SIG-M5 treated with dmso at 0.1 percent for 504 hours (cell line): ENCODE measurements around the gene GRAMD1A.
"Not testable (repeated sequence)": the region's sequence is repeated elsewhere in the genome, so short reads cannot be mapped to it uniquely, and the experiment has no call there.

Experiments
- DNase-seq: peaks from one replicate; lab custom pipeline; 2025; ENCODE audit not compliant: unreplicated experiment; lab: John Stamatoyannopoulos, UW

The GRAMD1A gene

GRCh38 chr19:35051268-35051667 lies 51.1 kb downstream of the GRAMD1A start:
- not testable (repeated sequence) for DNase-seq

DNA sequence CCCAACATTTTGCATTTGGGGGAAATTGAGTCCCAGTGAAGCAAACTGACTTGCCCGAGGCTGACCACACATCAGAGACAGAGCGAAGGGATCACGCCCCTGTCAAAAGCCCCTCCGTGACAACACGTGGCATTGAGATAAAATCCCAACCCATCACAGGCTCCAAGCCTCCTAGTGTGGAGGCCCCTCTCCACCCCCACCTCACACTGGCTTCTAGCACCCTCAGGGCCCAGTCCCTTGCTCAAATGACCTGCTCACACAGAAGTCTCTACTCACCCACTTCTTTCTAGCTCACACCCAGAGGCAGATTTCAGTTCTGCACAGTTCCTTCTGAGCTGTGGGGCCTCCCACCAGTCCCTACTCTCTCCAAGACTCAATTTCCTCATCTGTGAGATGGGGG lies 51.7 kb downstream of the GRAMD1A start:
- no peak for DNase-seq

DNA sequence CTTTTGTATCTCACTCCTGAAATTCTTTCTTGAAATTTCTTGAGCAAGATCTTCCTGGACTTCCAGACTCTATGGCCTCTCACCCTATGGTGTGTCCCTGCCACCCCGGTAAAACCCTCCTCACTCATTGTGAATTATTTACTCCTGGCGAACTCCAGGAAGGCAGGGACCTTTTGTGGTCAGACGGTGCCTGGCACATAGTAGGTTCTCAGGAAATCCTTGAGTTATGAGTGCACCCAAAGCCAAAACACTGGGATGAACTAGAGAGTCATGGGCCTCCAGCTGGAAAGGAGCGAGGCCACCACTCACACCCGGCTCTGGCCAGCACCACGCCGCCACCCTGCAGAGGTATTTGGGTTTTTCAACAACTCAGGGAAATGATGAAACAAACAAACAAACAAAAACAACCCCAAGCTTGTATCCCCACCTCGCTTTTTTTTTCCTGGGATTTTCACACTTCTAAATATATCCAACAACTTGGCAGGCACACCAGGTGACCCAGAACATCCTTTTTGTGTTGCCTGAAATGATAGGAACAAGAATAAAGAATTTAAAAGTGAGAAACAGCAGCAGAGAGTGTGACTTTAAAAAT lies 52.6 kb downstream of the GRAMD1A start:
- DNase-seq, result no peak

DNA sequence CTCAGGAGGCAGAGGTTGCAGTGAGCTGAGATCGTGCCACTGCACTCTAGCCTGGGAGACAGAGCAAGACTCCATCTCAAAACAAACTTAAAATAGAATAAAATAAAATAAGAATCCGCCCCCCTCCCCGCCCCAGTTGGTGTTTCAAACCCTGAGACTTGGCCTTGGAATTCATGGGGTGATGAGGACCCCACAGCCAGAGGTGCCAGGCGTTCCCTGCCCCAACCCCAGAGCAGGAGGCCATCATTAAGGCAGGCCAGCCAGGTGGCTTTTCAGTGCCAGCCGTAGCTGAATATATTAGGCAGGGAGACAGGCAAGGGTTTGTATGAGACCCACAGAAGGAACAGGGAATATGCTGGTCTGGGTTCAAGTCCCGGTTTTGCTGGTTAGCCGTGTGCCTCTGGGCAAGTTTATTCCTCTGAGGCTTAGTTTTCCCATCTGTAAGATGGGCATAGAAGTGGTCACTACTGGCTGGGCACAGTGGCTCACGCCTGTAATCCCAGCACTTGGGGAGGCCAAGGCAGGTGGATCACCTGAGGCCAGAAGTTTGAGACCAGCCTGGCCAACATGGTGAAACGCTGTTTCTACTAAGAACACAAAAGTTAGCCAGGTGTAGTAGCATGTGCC lies 53.7 kb downstream of the GRAMD1A start:
- no peak for DNase-seq

DNA sequence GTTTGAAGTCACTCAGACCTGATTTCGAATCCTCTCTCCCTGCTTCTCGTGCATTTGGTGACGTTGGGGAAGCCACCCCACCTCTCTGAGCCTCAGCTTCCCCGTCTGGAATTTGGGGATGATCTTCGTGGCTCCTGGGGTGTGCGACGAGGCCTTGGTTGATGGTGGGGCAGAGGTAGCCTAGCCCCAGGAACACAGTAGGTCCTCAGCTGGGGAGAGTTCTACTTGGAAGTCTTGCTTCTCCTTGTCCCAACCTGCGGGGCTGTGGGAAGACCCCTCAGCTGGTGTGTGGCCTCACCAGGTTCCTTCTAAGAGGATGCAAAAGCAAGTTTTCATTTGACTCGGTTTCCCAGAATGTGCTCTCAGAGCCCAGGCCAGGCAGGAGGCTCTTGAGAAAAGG lies 54.5 kb downstream of the GRAMD1A start:
- DNase-seq, result no peak

DNA sequence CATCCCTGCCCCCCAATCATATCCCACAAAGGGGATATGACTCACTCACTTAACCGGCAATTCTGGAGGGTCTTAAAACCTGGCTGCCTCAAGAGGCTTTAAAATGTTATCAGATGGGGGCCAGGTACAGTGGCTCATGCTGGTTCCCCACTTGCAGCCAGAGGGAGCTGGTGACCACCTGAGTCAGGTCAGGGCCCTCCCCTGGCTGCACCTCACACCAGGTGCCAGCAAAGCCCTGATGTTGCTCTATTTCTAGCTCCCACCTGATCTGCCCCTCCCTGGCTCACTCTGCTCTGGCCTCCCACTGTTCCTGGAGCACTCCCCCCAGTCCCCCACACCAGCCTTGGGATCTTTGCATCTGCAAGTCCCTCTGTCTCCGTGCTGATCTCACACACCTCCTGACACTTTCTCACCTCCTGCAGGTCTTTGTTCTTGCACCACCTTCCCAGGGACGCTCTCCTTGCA lies 55.6 kb downstream of the GRAMD1A start:
- no peak for DNase-seq

DNA sequence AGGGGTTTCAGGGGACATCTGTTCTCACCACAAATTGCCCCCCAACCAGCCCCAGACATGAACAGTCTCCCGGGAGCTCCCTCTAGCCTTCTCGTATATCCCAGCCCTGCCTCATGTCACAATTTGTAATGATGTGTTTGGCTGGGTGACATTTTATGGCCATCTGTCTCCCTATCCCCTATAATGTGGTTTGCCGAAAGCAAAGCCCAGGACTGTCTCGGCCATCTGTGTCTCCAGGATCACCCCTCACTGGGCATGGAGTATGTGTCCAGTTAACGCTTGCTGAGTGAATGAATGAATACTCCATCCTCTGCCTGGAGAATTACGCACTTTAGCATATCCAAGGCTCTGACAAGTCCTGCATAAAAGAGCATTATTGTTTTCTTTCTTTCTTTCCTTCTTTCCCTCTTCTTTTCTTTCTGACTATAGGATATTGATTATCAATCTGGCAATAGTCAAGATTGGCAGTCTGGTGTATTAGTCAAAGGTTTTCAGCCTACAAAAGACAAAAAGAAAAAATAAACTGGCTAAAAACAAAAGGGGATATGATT lies 56.5 kb downstream of the GRAMD1A start:
- no peak for DNase-seq

GRCh38 chr19:35058370-35058769 lies 58.2 kb downstream of the GRAMD1A start:
- DNase-seq, result no peak

- no peak for DNase-seq
These were observed 59.1 kb downstream of the GRAMD1A start for GRCh38 chr19:35059006-35059798.

GRCh38 chr19:35059799-35060091 lies 59.6 kb downstream of the GRAMD1A start:
- DNase-seq, result no peak

GRCh38 chr19:35060160-35060855 lies 60.2 kb downstream of the GRAMD1A start:
- DNase-seq, result no peak

GRCh38 chr19:35061583-35062373 lies 61.7 kb downstream of the GRAMD1A start:
- DNase-seq, result no peak

GRCh38 chr19:35062942-35063341 lies 62.8 kb downstream of the GRAMD1A start:
- no peak for DNase-seq

GRCh38 chr19:35063940-35064818 lies 64.1 kb downstream of the GRAMD1A start:
- DNase-seq, result no peak

GRCh38 chr19:35065574-35065973 lies 65.5 kb downstream of the GRAMD1A start:
- DNase-seq, result no peak

DNA sequence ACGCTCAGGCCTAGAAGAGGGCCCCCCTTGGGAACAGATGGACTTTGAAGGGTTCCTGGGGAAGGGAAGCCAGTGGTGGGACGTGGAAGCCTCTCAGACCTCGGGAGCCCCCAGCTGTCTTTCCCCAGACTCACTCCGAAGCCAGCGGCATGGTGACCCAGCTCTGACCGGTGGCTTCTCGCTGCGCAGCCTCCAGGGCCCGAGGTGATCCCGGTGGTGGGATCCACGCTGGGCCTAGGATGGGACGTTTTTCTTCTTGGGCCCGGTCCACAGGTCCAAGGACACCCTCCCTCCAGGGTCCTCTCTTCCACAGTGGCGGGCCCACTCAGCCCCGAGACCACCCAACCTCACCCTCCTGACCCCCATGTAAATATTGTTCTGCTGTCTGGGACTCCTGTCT lies 66.0 kb downstream of the GRAMD1A start:
- DNase-seq, result no peak

GRCh38 chr19:35066691-35067563 lies 66.8 kb downstream of the GRAMD1A start:
- DNase-seq, result peak; percentile 55

DNA sequence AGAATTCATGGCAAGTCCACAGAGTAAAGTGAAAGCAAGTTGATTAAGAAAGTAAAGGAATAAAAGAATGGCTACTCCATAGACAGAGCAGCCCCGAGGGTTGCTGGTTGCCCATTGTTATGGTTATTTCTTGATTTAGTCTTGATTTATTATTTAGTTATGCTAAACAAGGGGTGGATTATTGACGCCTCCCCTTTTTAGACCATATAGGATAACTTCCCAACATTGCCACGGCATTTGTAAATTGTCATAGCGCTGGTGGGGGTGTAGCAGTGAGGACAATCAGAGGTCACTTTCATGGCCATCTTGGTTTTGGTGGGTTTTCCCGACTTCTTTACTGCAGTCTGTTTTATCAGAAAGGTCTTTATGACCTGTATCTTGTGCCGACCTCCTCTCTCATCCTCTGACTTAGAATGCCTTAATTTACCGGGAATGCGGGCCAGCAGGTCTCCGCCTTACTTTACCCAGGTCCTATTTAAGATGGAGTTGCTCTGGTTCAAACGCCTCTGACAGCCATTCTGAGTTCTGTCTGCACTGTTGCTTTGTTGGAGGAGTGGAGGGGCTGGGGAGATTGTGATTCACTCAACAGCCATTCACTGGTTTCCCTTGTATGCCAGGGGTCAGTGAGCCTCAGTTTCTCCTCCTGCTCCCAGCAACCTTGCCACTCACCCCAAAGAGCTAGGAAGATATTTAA lies 69.0 kb downstream of the GRAMD1A start:
- no peak for DNase-seq
